ENCODE measurements around the gene MSI2.

The MSI2 gene

GRCh38 chr17:57313097-57313835, 56.9 kb downstream of the MSI2 start:
- FAIRE-seq = no peak
- TF ChIP-seq TAF1 (IDR thresholded peaks at IDR 0.05; ENCODE audit: borderline replicate concordance, low read depth, low read length) (no peak), POLR2AphosphoS5 (IDR thresholded peaks at IDR 0.05; ENCODE audit: low read depth, low read length) (no peak), POLR2A (IDR thresholded peaks at IDR 0.05; ENCODE audit: low read depth, low read length) (no peak)
- no peak for DNase-seq (ENCODE audit: insufficient read length)

- DNase-seq (ENCODE audit: insufficient read length) (no peak), FAIRE-seq (no peak)
- TF ChIP-seq POLR2AphosphoS5 (IDR thresholded peaks at IDR 0.05; ENCODE audit: low read depth, low read length) (no peak), POLR2A (IDR thresholded peaks at IDR 0.05; ENCODE audit: low read depth, low read length) (no peak), TAF1 (IDR thresholded peaks at IDR 0.05; ENCODE audit: borderline replicate concordance, low read depth, low read length) (no peak)
These were observed 59.0 kb downstream of the MSI2 start for GRCh38 chr17:57315061-57316015.

- DNase-seq (ENCODE audit: insufficient read length) (no peak), FAIRE-seq (no peak)
- TF ChIP-seq TAF1 (IDR thresholded peaks at IDR 0.05; ENCODE audit: borderline replicate concordance, low read depth, low read length) = no peak
- TF ChIP-seq POLR2AphosphoS5 (IDR thresholded peaks at IDR 0.05; ENCODE audit: low read depth, low read length) = no peak
- no peak for TF ChIP-seq POLR2A (IDR thresholded peaks at IDR 0.05; ENCODE audit: low read depth, low read length)
These were observed 60.0 kb downstream of the MSI2 start for GRCh38 chr17:57316361-57316760.

GRCh38 chr17:57317079-57317478, 60.8 kb downstream of the MSI2 start:
- TF ChIP-seq TAF1 (IDR thresholded peaks at IDR 0.05; ENCODE audit: borderline replicate concordance, low read depth, low read length) (no peak), POLR2AphosphoS5 (IDR thresholded peaks at IDR 0.05; ENCODE audit: low read depth, low read length) (no peak), POLR2A (IDR thresholded peaks at IDR 0.05; ENCODE audit: low read depth, low read length) (no peak)
- DNase-seq (ENCODE audit: insufficient read length) (no peak), FAIRE-seq (no peak)

- TF ChIP-seq TAF1 (IDR thresholded peaks at IDR 0.05; ENCODE audit: borderline replicate concordance, low read depth, low read length) (no peak), POLR2AphosphoS5 (IDR thresholded peaks at IDR 0.05; ENCODE audit: low read depth, low read length) (no peak), POLR2A (IDR thresholded peaks at IDR 0.05; ENCODE audit: low read depth, low read length) (no peak)
- no peak for FAIRE-seq
- DNase-seq (ENCODE audit: insufficient read length) = no peak
These were observed 62.6 kb downstream of the MSI2 start for GRCh38 chr17:57318913-57319312.

GRCh38 chr17:57319806-57320205, 63.5 kb downstream of the MSI2 start:
- TF ChIP-seq TAF1 (IDR thresholded peaks at IDR 0.05; ENCODE audit: borderline replicate concordance, low read depth, low read length) (no peak), POLR2AphosphoS5 (IDR thresholded peaks at IDR 0.05; ENCODE audit: low read depth, low read length) (no peak), POLR2A (IDR thresholded peaks at IDR 0.05; ENCODE audit: low read depth, low read length) (no peak)

GRCh38 chr17:57323391-57323790, 67.1 kb downstream of the MSI2 start:
- no peak for TF ChIP-seq TAF1 (IDR thresholded peaks at IDR 0.05; ENCODE audit: borderline replicate concordance, low read depth, low read length)
- no peak for TF ChIP-seq POLR2A (IDR thresholded peaks at IDR 0.05; ENCODE audit: low read depth, low read length)
- no peak for TF ChIP-seq POLR2AphosphoS5 (IDR thresholded peaks at IDR 0.05; ENCODE audit: low read depth, low read length)
- no peak for DNase-seq (ENCODE audit: insufficient read length)
- no peak for FAIRE-seq

More at GRCh38 chr17:57319806-57320205, 63.5 kb downstream of the MSI2 start:
- FAIRE-seq (no peak), DNase-seq (ENCODE audit: insufficient read length) (no peak)

- TF ChIP-seq TAF1 (IDR thresholded peaks at IDR 0.05; ENCODE audit: borderline replicate concordance, low read depth, low read length) (no peak), POLR2A (IDR thresholded peaks at IDR 0.05; ENCODE audit: low read depth, low read length) (no peak), POLR2AphosphoS5 (IDR thresholded peaks at IDR 0.05; ENCODE audit: low read depth, low read length) (no peak)
- no peak for FAIRE-seq
- no peak for DNase-seq (ENCODE audit: insufficient read length)
These were observed 67.7 kb downstream of the MSI2 start for GRCh38 chr17:57324060-57324459.

GRCh38 chr17:57324631-57325030, 68.3 kb downstream of the MSI2 start:
- TF ChIP-seq POLR2AphosphoS5 (IDR thresholded peaks at IDR 0.05; ENCODE audit: low read depth, low read length) (no peak), TAF1 (IDR thresholded peaks at IDR 0.05; ENCODE audit: borderline replicate concordance, low read depth, low read length) (no peak), POLR2A (IDR thresholded peaks at IDR 0.05; ENCODE audit: low read depth, low read length) (no peak)
- DNase-seq (ENCODE audit: insufficient read length) = no peak
- FAIRE-seq = no peak

GRCh38 chr17:57326336-57326735, 70.0 kb downstream of the MSI2 start:
- no peak for DNase-seq (ENCODE audit: insufficient read length)
- TF ChIP-seq POLR2AphosphoS5 (IDR thresholded peaks at IDR 0.05; ENCODE audit: low read depth, low read length) = no peak
- no peak for TF ChIP-seq POLR2A (IDR thresholded peaks at IDR 0.05; ENCODE audit: low read depth, low read length)
- no peak for FAIRE-seq

- FAIRE-seq = no peak
- TF ChIP-seq POLR2A (IDR thresholded peaks at IDR 0.05; ENCODE audit: low read depth, low read length) (no peak), TAF1 (IDR thresholded peaks at IDR 0.05; ENCODE audit: borderline replicate concordance, low read depth, low read length) (no peak), POLR2AphosphoS5 (IDR thresholded peaks at IDR 0.05; ENCODE audit: low read depth, low read length) (no peak)
- DNase-seq (ENCODE audit: insufficient read length) = no peak
These were observed 70.4 kb downstream of the MSI2 start for GRCh38 chr17:57326764-57327163.
